Trophoblast cell (in vitro differentiated cells and primary cell): ENCODE results near the gene ENPP7.
A peak's percentile ranks its signal among the peaks of the same experiment; 100 is the strongest.

ENCODE experiments used
- DNase-seq, 2 donors: peaks; one replicate each; pipeline ENCODE4 v3.0.0-alpha.2; 2016
- H2AFZ ChIP-seq: 2 replicates; pipeline ENCODE4 v1.6.1; 2013; ENCODE audit warnings: low read length, moderate library complexity, mild to moderate bottlenecking; ENCODE audit not compliant: insufficient read depth, poor library complexity
- H2AK5ac ChIP-seq: 2 replicates; pipeline ENCODE4 v1.6.1; 2013; ENCODE audit warnings: mild to moderate bottlenecking, low read length
- H2BK120ac ChIP-seq: 2 replicates; pipeline ENCODE4 v1.6.1; 2013; ENCODE audit warnings: low read length, mild to moderate bottlenecking, moderate library complexity; ENCODE audit not compliant: insufficient read depth, poor library complexity
- H2BK12ac ChIP-seq: 2 replicates; pipeline ENCODE4 v1.6.1; 2013; ENCODE audit warnings: mild to moderate bottlenecking, low read length, moderate library complexity
- H2BK5ac ChIP-seq: 2 replicates; pipeline ENCODE4 v1.6.1; 2013; ENCODE audit warnings: low read length, low read depth, moderate library complexity, mild to moderate bottlenecking; ENCODE audit not compliant: poor library complexity
- H3K14ac ChIP-seq: 2 replicates; pipeline ENCODE4 v1.6.1; 2013; ENCODE audit warnings: mild to moderate bottlenecking, low read length
- H3K18ac ChIP-seq: 2 replicates; pipeline ENCODE4 v1.6.1; 2013; ENCODE audit warnings: mild to moderate bottlenecking, low read length
- H3K23ac ChIP-seq: 2 replicates; pipeline ENCODE4 v1.6.1; 2013; ENCODE audit warnings: low read length
- H3K27ac ChIP-seq: 2 replicates; pipeline ENCODE4 v1.5.1; 2013; ENCODE audit warnings: low read depth, mild to moderate bottlenecking, inconsistent platforms, low read length, moderate library complexity
- H3K27me3 ChIP-seq: 2 replicates; pipeline ENCODE4 v1.6.1; 2013; ENCODE audit warnings: inconsistent platforms, mild to moderate bottlenecking, low read length, moderate library complexity; ENCODE audit not compliant: insufficient read depth
- H3K36me3 ChIP-seq, 2 experiments: 1 replicate in 1 of 2; 2 replicates in 1 of 2; pipeline ENCODE4 v1.6.1; 2013; ENCODE audit warnings: low read length in 2 of 2, mild to moderate bottlenecking in 2 of 2, moderate library complexity in 1 of 2; ENCODE audit not compliant: insufficient read depth in 2 of 2, control insufficient read depth in 1 of 2
- H3K4ac ChIP-seq: 2 replicates; pipeline ENCODE4 v1.6.1; 2013; ENCODE audit warnings: low read depth, mild to moderate bottlenecking, low read length, moderate library complexity
- H3K4me1 ChIP-seq, 2 experiments: 1 replicate in 1 of 2; 2 replicates in 1 of 2; pipeline ENCODE4 v1.6.1; 2013; ENCODE audit warnings: low read length in 2 of 2, mild to moderate bottlenecking in 2 of 2, moderate library complexity in 1 of 2; ENCODE audit not compliant: insufficient read depth in 2 of 2, control insufficient read depth in 1 of 2
- H3K4me2 ChIP-seq: 2 replicates; pipeline ENCODE4 v1.6.1; 2013; ENCODE audit warnings: inconsistent platforms, mild to moderate bottlenecking, low read length, moderate library complexity
- H3K4me3 ChIP-seq: 2 replicates; pipeline ENCODE4 v1.5.1; 2013; ENCODE audit warnings: mild to moderate bottlenecking, low read depth, low read length, inconsistent platforms
- H3K79me1 ChIP-seq: one replicate; pipeline ENCODE4 v1.6.1; 2013; ENCODE audit warnings: low read length
- H3K79me2 ChIP-seq: 2 replicates; pipeline ENCODE4 v1.6.1; 2013; ENCODE audit warnings: low read length, mild to moderate bottlenecking; ENCODE audit not compliant: control insufficient read depth, insufficient read depth, poor library complexity
- H3K9ac ChIP-seq: 2 replicates; pipeline ENCODE4 v1.6.1; 2013; ENCODE audit warnings: mild to moderate bottlenecking, low read length
- H3K9me3 ChIP-seq: 2 replicates; pipeline ENCODE4 v1.6.1; 2013; ENCODE audit warnings: low read depth, mild to moderate bottlenecking, control low read depth, inconsistent platforms, low read length; ENCODE audit not compliant: insufficient read depth
- H4K12ac ChIP-seq: 2 replicates; pipeline ENCODE4 v1.6.1; 2013; ENCODE audit warnings: low read depth, mild to moderate bottlenecking, low read length, moderate library complexity
- H4K8ac ChIP-seq: 2 replicates; pipeline ENCODE4 v1.6.1; 2013; ENCODE audit warnings: low read depth, mild to moderate bottlenecking, low read length, moderate library complexity
- H4K91ac ChIP-seq: one replicate; pipeline ENCODE4 v1.6.1; 2013; ENCODE audit warnings: low read depth, mild to moderate bottlenecking, low read length, moderate library complexity
- WGBS: extraction: QIAGEN DNeasy Blood & Tissue Kit; methylation state at CpG from one replicate; pipeline ENCODE4 v1.1.7; 2013; ENCODE audit warnings: missing lambda C conversion rate; ENCODE audit not compliant: insufficient read length, insufficient coverage; ENCODE audit errors: extremely low coverage; 5-methylcytosine and 5-hydroxymethylcytosine counted together

ENPP7 gene

DNA sequence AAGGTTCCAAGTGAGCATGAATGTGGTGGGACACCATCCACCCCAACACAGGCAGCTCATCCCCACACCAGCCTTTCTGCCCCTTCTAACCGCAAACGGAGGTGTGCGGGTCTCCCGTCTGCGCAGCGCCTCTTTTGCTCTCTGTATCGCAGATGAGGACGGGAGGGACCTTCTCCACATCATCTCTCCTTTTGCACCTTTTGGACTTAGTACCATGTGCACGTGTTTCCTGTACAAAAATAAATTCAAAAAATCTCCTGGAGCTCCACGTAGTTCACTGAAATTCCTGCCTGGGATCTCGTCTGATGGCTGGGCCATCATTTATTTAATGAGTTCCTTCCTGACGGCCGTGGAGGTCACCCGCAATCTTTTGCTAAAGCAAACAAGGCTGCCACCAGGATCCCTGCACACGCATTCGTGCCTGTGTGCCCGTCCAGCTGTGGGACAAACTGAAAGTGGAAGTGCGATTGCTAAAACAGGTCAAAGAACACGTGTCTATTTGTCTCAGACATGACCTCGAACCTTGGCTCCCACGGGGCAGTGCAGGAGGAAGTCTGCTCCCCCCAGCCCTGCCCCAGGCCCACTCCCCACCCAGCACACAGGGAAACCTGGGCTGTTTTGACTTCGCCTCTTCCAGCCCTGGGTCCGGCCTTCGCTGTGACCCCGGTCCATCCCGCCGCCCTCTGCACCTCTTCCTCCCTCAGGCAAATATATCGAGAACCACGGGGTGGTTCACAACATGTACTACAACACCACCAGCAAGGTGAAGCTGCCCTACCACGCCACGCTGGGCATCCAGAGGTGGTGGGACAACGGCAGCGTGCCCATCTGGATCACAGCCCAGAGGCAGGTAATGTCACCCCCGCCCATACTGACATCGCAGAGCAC lies 2.3 kb downstream of the ENPP7 start:
- Histone ChIP-seq H3K14ac (no peak overlapping the region), H2BK12ac (no peak overlapping the region), H3K79me1 (no peaks in the 10 kb centered on the region), H3K23ac (no peak overlapping the region), H2AFZ (no peak overlapping the region), H3K36me3 (no peaks in the 10 kb centered on the region), H4K8ac (no peak overlapping the region), H4K12ac (no peak overlapping the region), H3K4me1 (no peaks in the 10 kb centered on the region), H3K18ac (no peak overlapping the region), H4K91ac (no peak overlapping the region), H3K4ac (no peak overlapping the region), H3K79me2 (no peaks in the 10 kb centered on the region), H2BK5ac (no peak overlapping the region), H3K27me3 (no peaks in the 10 kb centered on the region), H3K27ac (no peak overlapping the region), H3K9ac (no peak overlapping the region), H2AK5ac (no peak overlapping the region), H2BK120ac (no peak overlapping the region), H3K9me3 (peaks cover 5% of the 10 kb centered on the region), H3K4me3 (no peak overlapping the region), H3K4me2 (no peak overlapping the region)
- WGBS: no CpG with 5 or more reads among the region's 35 CpGs
- DNase-seq: peak in 1 of 2 donors; percentile 7

DNA sequence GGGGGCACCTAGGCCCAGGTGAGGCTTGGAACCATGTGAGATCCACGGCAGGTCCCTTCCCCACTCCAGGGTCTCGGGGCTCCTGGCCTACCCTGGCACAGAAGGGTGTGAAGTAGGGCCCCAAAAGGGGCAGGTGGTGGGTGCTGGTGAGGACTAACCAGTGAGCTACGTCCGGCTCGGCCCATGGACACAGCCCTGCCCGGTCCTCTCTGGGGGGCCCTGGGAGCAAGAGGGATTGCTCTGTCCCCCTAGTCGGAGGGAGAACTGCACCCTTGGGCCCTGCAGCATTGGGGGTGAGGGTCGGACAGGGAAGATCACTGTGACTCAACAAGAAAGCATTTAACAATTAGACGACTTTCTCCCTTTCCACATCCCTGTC lies 2.9 kb downstream of the ENPP7 start:
- no peaks in the 10 kb centered on the region for H3K4me1 ChIP-seq
- H3K9ac ChIP-seq: no peak overlapping the region
- H4K8ac ChIP-seq: no peak overlapping the region
- no peak overlapping the region for H2BK12ac ChIP-seq
- H4K91ac ChIP-seq: no peak overlapping the region
- H3K27ac ChIP-seq: no peak overlapping the region
- WGBS: no CpG with 5 or more reads among the region's 9 CpGs
- no peaks in the 10 kb centered on the region for H3K79me2 ChIP-seq
- H2BK120ac ChIP-seq: no peak overlapping the region
- no peak overlapping the region for H3K4ac ChIP-seq
- H4K12ac ChIP-seq: no peak overlapping the region
- no peaks in the 10 kb centered on the region for H3K36me3 ChIP-seq
- H3K27me3 ChIP-seq: no peaks in the 10 kb centered on the region
- H2AK5ac ChIP-seq: no peak overlapping the region
- no peaks in the 10 kb centered on the region for H3K79me1 ChIP-seq
- no peak overlapping the region for H2BK5ac ChIP-seq
- H3K14ac ChIP-seq: no peak overlapping the region
- H3K4me3 ChIP-seq: no peak overlapping the region
- no peak overlapping the region for H3K23ac ChIP-seq
- no peak overlapping the region for H2AFZ ChIP-seq
- no peak overlapping the region for H3K18ac ChIP-seq
- peaks cover 5% of the 10 kb centered on the region for H3K9me3 ChIP-seq
- no peak for DNase-seq
- H3K4me2 ChIP-seq: no peak overlapping the region

- Histone ChIP-seq H3K79me1 (no peaks in the 10 kb centered on the region), H3K9me3 (no peaks in the 10 kb centered on the region), H3K23ac (no peak overlapping the region), H3K79me2 (no peaks in the 10 kb centered on the region), H3K4ac (no peak overlapping the region), H2BK5ac (no peak overlapping the region), H3K18ac (no peak overlapping the region), H2AK5ac (no peak overlapping the region), H3K27ac (no peak overlapping the region), H2AFZ (no peak overlapping the region), H3K4me1 (no peaks in the 10 kb centered on the region), H3K27me3 (no peaks in the 10 kb centered on the region), H4K91ac (no peak overlapping the region), H4K8ac (no peak overlapping the region), H2BK120ac (no peak overlapping the region), H3K36me3 (no peaks in the 10 kb centered on the region), H3K4me3 (no peak overlapping the region), H3K14ac (no peak overlapping the region), H3K9ac (no peak overlapping the region), H4K12ac (no peak overlapping the region), H3K4me2 (no peak overlapping the region), H2BK12ac (no peak overlapping the region)
- no CpG with 5 or more reads among the region's 32 CpGs for WGBS
- DNase-seq: no peak
These were observed 4.4 kb downstream of the ENPP7 start for GRCh38 chr17:79735096-79735495.

- Histone ChIP-seq H3K4me3 (no peak overlapping the region), H3K18ac (no peak overlapping the region), H3K4ac (no peak overlapping the region), H3K23ac (no peak overlapping the region), H3K9ac (no peak overlapping the region), H3K9me3 (peaks cover 2% of the 10 kb centered on the region), H2BK120ac (no peak overlapping the region), H3K79me1 (no peaks in the 10 kb centered on the region), H4K12ac (no peak overlapping the region), H3K27ac (no peak overlapping the region), H4K8ac (no peak overlapping the region), H3K4me2 (no peak overlapping the region), H3K36me3 (no peaks in the 10 kb centered on the region), H2AK5ac (no peak overlapping the region), H2BK5ac (no peak overlapping the region), H3K27me3 (no peaks in the 10 kb centered on the region), H2BK12ac (no peak overlapping the region), H3K79me2 (no peaks in the 10 kb centered on the region), H2AFZ (no peak overlapping the region), H3K14ac (no peak overlapping the region), H4K91ac (no peak overlapping the region), H3K4me1 (peaks cover 0 to 3% of the 10 kb centered on the region in 2 experiments)
- DNase-seq: no peak
- WGBS: no CpG with 5 or more reads among the region's 30 CpGs
These were observed 6.5 kb downstream of the ENPP7 start for GRCh38 chr17:79737046-79737921.
